OCI-LY7 (cell line): ENCODE results near the gene PTPRE. TPM values are rescaled to one million over a fixed set of nuclear protein-coding genes. Genes with fewer than 3 reads are reported as not detected.

Experiments used
- BruUV-seq: library from RNA; stranded (reverse); fragments of 400-500 nt; replicated peaks from 2 replicates; lab custom pipeline; 2021; lab: Mats Ljungman, UMichigan
- CTCF ChIA-PET: fragments of 300-600 bp; sonication (Branson Sonifier 250); formaldehyde crosslinking; loops from one replicate; lab custom pipeline; 2022; ENCODE audit warnings: antibody characterized with exemption; ENCODE audit not compliant: unreplicated experiment; lab: Charles Lee
- POLR2A ChIA-PET: fragments of 300-600 bp; sonication (Branson Sonifier 250); formaldehyde crosslinking; loops from one replicate; lab custom pipeline; 2022; ENCODE audit warnings: antibody characterized with exemption; lab: Charles Lee
- DNase-seq: peaks from one replicate; pipeline ENCODE4 v3.0.0-alpha.2; 2015; ENCODE audit warnings: low spot score
- H2AFZ ChIP-seq: fragments of 200-600 bp; sonication (generic), shearing (Covaris generic); 2 replicates; pipeline ENCODE4 v1.6.1; 2014; ENCODE audit warnings: mild to moderate bottlenecking, antibody characterized with exemption, low read length, moderate library complexity
- H3K27ac ChIP-seq: fragments of 200-600 bp; sonication (generic); 2 replicates; pipeline ENCODE4 v1.5.1; 2014; ENCODE audit warnings: mixed run types, low read depth, mild to moderate bottlenecking, moderate library complexity, low read length, inconsistent platforms; ENCODE audit not compliant: poor library complexity, severe bottlenecking
- H3K36me3 ChIP-seq: fragments of 200-600 bp; sonication (generic); 2 replicates; pipeline ENCODE4 v1.6.1; 2014; ENCODE audit warnings: mild to moderate bottlenecking, antibody characterized with exemption, low read length, moderate library complexity, mixed read lengths; ENCODE audit not compliant: insufficient read depth
- H3K4me1 ChIP-seq: fragments of 200-600 bp; sonication (generic); 2 replicates; pipeline ENCODE4 v1.5.1; 2014; ENCODE audit warnings: mild to moderate bottlenecking, low read length; ENCODE audit not compliant: insufficient read depth, poor library complexity, severe bottlenecking
- H3K4me2 ChIP-seq: fragments of 200-600 bp; sonication (generic); 2 replicates; pipeline ENCODE4 v1.6.1; 2014; ENCODE audit warnings: mild to moderate bottlenecking, low read length
- H3K4me3 ChIP-seq: fragments of 200-600 bp; sonication (generic); 2 replicates; pipeline ENCODE4 v1.5.1; 2014; ENCODE audit warnings: mild to moderate bottlenecking, low read depth, low read length; ENCODE audit not compliant: poor library complexity, severe bottlenecking
- H3K79me2 ChIP-seq: fragments of 200-600 bp; sonication (generic); 2 replicates; pipeline ENCODE4 v1.6.1; 2016; ENCODE audit warnings: low read depth, mild to moderate bottlenecking, low read length, moderate library complexity, mixed read lengths; ENCODE audit not compliant: insufficient read depth
- H3K9me2 ChIP-seq: fragments of 200-600 bp; sonication (generic); 2 replicates; pipeline ENCODE4 v1.6.1; 2016; ENCODE audit warnings: mild to moderate bottlenecking, low read length, mixed read lengths; ENCODE audit not compliant: insufficient read depth
- H3K9me3 ChIP-seq: fragments of 200-600 bp; sonication (generic); 2 replicates; pipeline ENCODE4 v1.6.1; 2014; ENCODE audit warnings: mild to moderate bottlenecking, mixed run types, low read length, mixed read lengths
- H4K20me1 ChIP-seq: fragments of 200-600 bp; sonication (generic); 2 replicates; pipeline ENCODE4 v1.6.1; 2014; ENCODE audit warnings: mild to moderate bottlenecking, antibody characterized with exemption, low read length, moderate library complexity, mixed read lengths; ENCODE audit not compliant: insufficient read depth
- EZH2phosphoT487 ChIP-seq: fragments of 200-600 bp; sonication (generic); IDR thresholded peaks from 2 replicates; pipeline ENCODE4 v1.6.1; 2018; ENCODE audit warnings: low read depth, borderline replicate concordance, mild to moderate bottlenecking, mixed run types, antibody characterized with exemption, low read length, moderate library complexity, mixed read lengths
- intact Hi-C: fragments of 100-400 bp; cut with micrococcal nuclease; formaldehyde crosslinking; loops from one replicate; pipeline ENCODE4 v1.10.0; 2022; ENCODE audit not compliant: unreplicated experiment
- total RNA-seq, 2 experiments: library from RNA; depleted of rRNA in 1 of 2; stranded (reverse); fragments of >200 nt in 1 of 2; shearing (Covaris generic) in 1 of 2; gene quantifications; 2 replicates each; pipeline ENCODE4 v1.2.3, GENCODE V29; 2014 to 2022
- TF ChIP-seq, protein P1 (sequence below): fragments of 200-600 bp; sonication (generic); conservative IDR thresholded peaks from 2 replicates; pipeline ENCODE4 v1.5.1; 2014; ENCODE audit warnings: mild to moderate bottlenecking, antibody characterized with exemption, low read length, moderate library complexity, mixed read lengths

Gene PTPRE
- total RNA-seq, 2 experiments from 2014 or later, result 6.8 to 8.3 TPM

GRCh38 chr10:128018236-128018635 lies 111.3 kb downstream of the PTPRE start:
- Histone ChIP-seq H3K4me1 (no peaks in the 10 kb centered on the region), H3K9me2 (no peaks in the 10 kb centered on the region), H3K27ac (no peak overlapping the region), H4K20me1 (no peaks in the 10 kb centered on the region), H3K4me3 (no peak overlapping the region), H3K36me3 (no peaks in the 10 kb centered on the region), H3K9me3 (no peaks in the 10 kb centered on the region), H2AFZ (no peak overlapping the region), H3K79me2 (no peaks in the 10 kb centered on the region), H3K4me2 (no peak overlapping the region)
- no peak for DNase-seq
- TF ChIP-seq, protein P1, sequence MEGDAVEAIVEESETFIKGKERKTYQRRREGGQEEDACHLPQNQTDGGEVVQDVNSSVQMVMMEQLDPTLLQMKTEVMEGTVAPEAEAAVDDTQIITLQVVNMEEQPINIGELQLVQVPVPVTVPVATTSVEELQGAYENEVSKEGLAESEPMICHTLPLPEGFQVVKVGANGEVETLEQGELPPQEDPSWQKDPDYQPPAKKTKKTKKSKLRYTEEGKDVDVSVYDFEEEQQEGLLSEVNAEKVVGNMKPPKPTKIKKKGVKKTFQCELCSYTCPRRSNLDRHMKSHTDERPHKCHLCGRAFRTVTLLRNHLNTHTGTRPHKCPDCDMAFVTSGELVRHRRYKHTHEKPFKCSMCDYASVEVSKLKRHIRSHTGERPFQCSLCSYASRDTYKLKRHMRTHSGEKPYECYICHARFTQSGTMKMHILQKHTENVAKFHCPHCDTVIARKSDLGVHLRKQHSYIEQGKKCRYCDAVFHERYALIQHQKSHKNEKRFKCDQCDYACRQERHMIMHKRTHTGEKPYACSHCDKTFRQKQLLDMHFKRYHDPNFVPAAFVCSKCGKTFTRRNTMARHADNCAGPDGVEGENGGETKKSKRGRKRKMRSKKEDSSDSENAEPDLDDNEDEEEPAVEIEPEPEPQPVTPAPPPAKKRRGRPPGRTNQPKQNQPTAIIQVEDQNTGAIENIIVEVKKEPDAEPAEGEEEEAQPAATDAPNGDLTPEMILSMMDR, result no peak
- no peak for TF ChIP-seq EZH2phosphoT487
- intact Hi-C loops, result no loop called here
- ChIA-PET POLR2A (interaction anchor here (0.6 kb wide), 1 partner anchor 100 kb away, joined by 4 read pairs; no protein-coding TSS in a partner anchor), CTCF (no interaction called here)
- BruUV-seq, result no TSS peak

- H3K36me3 ChIP-seq, result no peaks in the 10 kb centered on the region
- POLR2A ChIA-PET, result no interaction called here
- H3K27ac ChIP-seq, result no peak overlapping the region
- H3K4me2 ChIP-seq, result no peak overlapping the region
- no peaks in the 10 kb centered on the region for H4K20me1 ChIP-seq
- no peaks in the 10 kb centered on the region for H3K9me3 ChIP-seq
- no peaks in the 10 kb centered on the region for H3K79me2 ChIP-seq
- DNase-seq, result no peak
- no peak for TF ChIP-seq EZH2phosphoT487
- TF ChIP-seq, protein P1, result no peak
- CTCF ChIA-PET, result no interaction called here
- no peaks in the 10 kb centered on the region for H3K9me2 ChIP-seq
- H3K4me3 ChIP-seq, result no peak overlapping the region
- H2AFZ ChIP-seq, result no peak overlapping the region
- no peaks in the 10 kb centered on the region for H3K4me1 ChIP-seq
- BruUV-seq, result no TSS peak
- intact Hi-C loops, result no loop called here
These were observed 111.8 kb downstream of the PTPRE start for GRCh38 chr10:128018691-128019090.

DNA sequence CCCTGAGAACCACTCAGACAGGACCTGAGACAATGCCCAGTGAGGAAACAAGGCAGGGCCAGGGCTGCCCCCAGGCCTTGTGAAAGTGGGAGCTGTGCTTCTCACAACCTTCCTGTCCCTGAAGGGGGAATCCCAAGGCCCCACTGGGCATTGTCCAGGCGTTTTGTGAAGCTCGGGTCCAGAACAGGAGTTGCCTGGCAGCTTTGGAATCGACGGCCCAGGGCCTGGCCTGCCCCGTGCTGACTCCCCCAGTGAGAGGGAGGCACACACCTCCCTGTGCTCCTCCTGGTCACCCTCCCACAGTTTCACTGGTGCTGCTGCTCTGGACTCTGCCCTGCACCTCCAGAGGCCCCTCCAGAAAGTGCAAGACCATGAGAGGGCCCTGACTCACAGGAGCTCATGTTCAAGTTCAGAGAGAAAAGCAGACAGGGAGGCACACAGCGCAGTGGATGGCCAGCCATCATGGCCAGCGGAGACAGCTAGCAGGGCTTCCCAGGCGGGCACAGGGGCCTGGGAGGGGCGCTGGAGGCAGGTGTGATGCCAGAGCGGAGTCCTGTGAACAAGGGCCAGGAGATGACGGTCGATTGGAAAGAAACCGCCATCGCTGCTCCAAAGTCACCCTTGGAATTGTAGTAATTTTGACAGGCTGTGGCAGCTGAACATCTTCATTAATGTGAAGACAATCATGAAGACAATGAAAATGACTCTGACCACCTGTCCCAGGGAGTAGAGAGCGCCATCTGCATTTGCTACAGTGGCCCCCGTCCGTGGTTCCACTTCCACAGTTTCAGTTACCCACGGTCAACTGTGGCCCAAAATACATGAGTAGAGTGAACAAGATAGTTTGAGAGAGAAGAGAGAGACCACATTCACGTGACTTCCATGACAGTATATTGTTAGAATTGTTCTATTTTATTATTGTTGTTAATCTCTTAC lies 115.6 kb downstream of the PTPRE start:
- Histone ChIP-seq H3K9me3 (no peaks in the 10 kb centered on the region), H2AFZ (no peak overlapping the region), H3K27ac (no peak overlapping the region), H3K4me2 (no peak overlapping the region), H3K79me2 (no peaks in the 10 kb centered on the region), H3K4me1 (peaks cover 8% of the 10 kb centered on the region), H4K20me1 (no peaks in the 10 kb centered on the region), H3K4me3 (no peak overlapping the region), H3K9me2 (no peaks in the 10 kb centered on the region), H3K36me3 (no peaks in the 10 kb centered on the region)
- CTCF ChIA-PET, result no interaction called here
- TF ChIP-seq EZH2phosphoT487, result no peak
- TF ChIP-seq, protein P1, result no peak
- no TSS peak for BruUV-seq
- intact Hi-C loops, result no loop called here
- POLR2A ChIA-PET, result no interaction called here
- no peak for DNase-seq
